Measurements from ENCODE around the gene NTN5. TPM values are rescaled to one million over a fixed set of nuclear protein-coding genes. Genes with fewer than 3 reads are reported as not detected.

Gene NTN5
- total and polyA plus RNA-seq, 5 experiments from 2014 or later: 0.17 to 2.9 (median 0.97) TPM; not detected in 1

- Mint-ChIP-seq H3K27ac (peak within 1 kb of the TSS in 6 of 10 donors; percentile 7 to 77 (median 68)), H3K4me1 (peaks cover 18 to 34% (median 24%) of the 10 kb centered on the region in 4 donors), H3K27me3 (no peaks in the 10 kb centered on the region), H3K9me3 (no peaks in the 10 kb centered on the region), H3K4me3 (peak within 1 kb of the TSS in 4 of 10 donors; percentile 7 to 67 (median 30)), H3K36me3 (peaks cover 0 to 25% (median 15%) of the 10 kb centered on the region in 3 donors)
- DNase-seq (no peak), ATAC-seq (no peak)
- POLR2A ChIA-PET: interaction anchor here (0.5 to 5.4 kb wide), 3 partner anchors 17 to 202 kb away, joined by 3 to 70 read pairs (median 6); partner anchors contain the start of gene DBP
These were observed 58.2 kb downstream of the NTN5 start, which contains the start of gene FAM83E for GRCh38 chr19:48614436-48615230. FAM83E (minus strand) TSS chr19:48615076; CDS start chr19:48613372, 1,704 bp downstream.

GRCh38 chr19:48613852-48614435 is 58.9 kb downstream of the NTN5 start:
- peak overlapping the region in 5 of 10 donors; percentile 11 to 69 (median 38) for H3K27ac Mint-ChIP-seq
- DNase-seq: no peak
- H3K27me3 Mint-ChIP-seq: no peaks in the 10 kb centered on the region
- no peak for ATAC-seq
- H3K9me3 Mint-ChIP-seq: no peaks in the 10 kb centered on the region
- H3K4me1 Mint-ChIP-seq: peaks cover 16 to 30% (median 21%) of the 10 kb centered on the region in 4 donors
- H3K36me3 Mint-ChIP-seq: peaks cover 0 to 25% (median 15%) of the 10 kb centered on the region in 3 donors
- H3K4me3 Mint-ChIP-seq: peak overlapping the region in 1 of 10 donors; percentile 67
- POLR2A ChIA-PET: interaction anchor here (0.5 to 1.2 kb wide), 2 partner anchors 18 to 201 kb away, joined by 3 to 6 read pairs; no protein-coding TSS in a partner anchor

GRCh38 chr19:48613024-48613851 is 59.6 kb downstream of the NTN5 start:
- Mint-ChIP-seq H3K4me3 (no peak overlapping the region), H3K27ac (peak overlapping the region in 3 of 10 donors; percentile 11 to 44 (median 38)), H3K9me3 (no peaks in the 10 kb centered on the region), H3K27me3 (no peaks in the 10 kb centered on the region), H3K4me1 (peaks cover 14 to 28% (median 21%) of the 10 kb centered on the region in 4 donors), H3K36me3 (peaks cover 0 to 25% (median 13%) of the 10 kb centered on the region in 3 donors)
- ATAC-seq (no peak), DNase-seq (no peak)
- POLR2A ChIA-PET: interaction anchor here (0.5 to 1.2 kb wide), 2 partner anchors 18 to 227 kb away, joined by 3 to 5 read pairs; no protein-coding TSS in a partner anchor

- no peak overlapping the region for H3K4me3 Mint-ChIP-seq
- H3K27me3 Mint-ChIP-seq: no peaks in the 10 kb centered on the region
- H3K36me3 Mint-ChIP-seq: peaks cover 0 to 17% (median 8%) of the 10 kb centered on the region in 3 donors
- no peaks in the 10 kb centered on the region for H3K9me3 Mint-ChIP-seq
- H3K27ac Mint-ChIP-seq: peak overlapping the region in 4 of 10 donors; percentile 28 to 58 (median 39)
- ATAC-seq (no peak), DNase-seq (no peak)
- H3K4me1 Mint-ChIP-seq: peaks cover 5 to 14% (median 13%) of the 10 kb centered on the region in 4 donors
- POLR2A ChIA-PET: no interaction called here
These were observed 60.9 kb downstream of the NTN5 start for GRCh38 chr19:48611872-48612271.

Other genes starting within 250 kb of the NTN5 start
- 10 to 100 TPM; 39.1 to 41.2 TPM for gene GRWD1, start 227.0 kb downstream of the NTN5 start, total RNA-seq
- 10 to 100 TPM; 32.9 to 59.9 (median 40.3) TPM for gene GRWD1, start 227.0 kb downstream of the NTN5 start, polyA plus RNA-seq
- 1 to 10 TPM; 2.7 to 2.9 TPM for gene KCNJ14, start 217.4 kb downstream of the NTN5 start, total RNA-seq
- under 1 TPM in 2 of 3 donors, not detected in 1; 0.39 to 0.42 TPM for gene KCNJ14, start 217.4 kb downstream of the NTN5 start, polyA plus RNA-seq
- 10 to 100 TPM; 72.2 to 77.7 TPM for gene CYTH2, start 203.6 kb downstream of the NTN5 start, total RNA-seq
- 10 to 100 TPM; 20.5 to 32.0 (median 28.2) TPM for gene CYTH2, start 203.6 kb downstream of the NTN5 start, polyA plus RNA-seq
- gene LMTK3, start 161.2 kb downstream of the NTN5 start, total RNA-seq: 10 to 100 TPM; 21.4 to 21.5 TPM
- gene LMTK3, start 161.2 kb downstream of the NTN5 start, polyA plus RNA-seq: under 1 TPM in 1 of 3 donors, not detected in 2; 0.15 TPM
- gene SULT2B1, start 120.8 kb downstream of the NTN5 start, total RNA-seq: not detected
- under 1 TPM in 1 of 3 donors, not detected in 2; 0.18 TPM for gene SULT2B1, start 120.8 kb downstream of the NTN5 start, polyA plus RNA-seq
- gene SPACA4, start 66.3 kb downstream of the NTN5 start, total RNA-seq: not detected
- gene SPACA4, start 66.3 kb downstream of the NTN5 start, polyA plus RNA-seq: not detected
- 1 to 10 TPM; 8.0 TPM for gene FAM83E, start 57.9 kb downstream of the NTN5 start, total RNA-seq
- not detected for gene FAM83E, start 57.9 kb downstream of the NTN5 start, polyA plus RNA-seq
- 1,000 to 10,000 TPM; 2,380 to 2,437 TPM for gene RPL18, start 53.8 kb downstream of the NTN5 start, total RNA-seq
- 1,000 to 10,000 TPM; 2,610 to 3,008 (median 2,848) TPM for gene RPL18, start 53.8 kb downstream of the NTN5 start, polyA plus RNA-seq
- gene SPHK2, start 53.5 kb downstream of the NTN5 start, total RNA-seq: 10 to 100 TPM; 39.1 to 40.4 TPM
- 1 to 10 TPM; 7.5 to 9.1 (median 8.3) TPM for gene SPHK2, start 53.5 kb downstream of the NTN5 start, polyA plus RNA-seq
- gene DBP, start 35.6 kb downstream of the NTN5 start, total RNA-seq: 10 to 100 TPM; 63.1 to 66.6 TPM
- 10 to 100 TPM; 37.5 to 97.8 (median 63.1) TPM for gene DBP, start 35.6 kb downstream of the NTN5 start, polyA plus RNA-seq
- 10 to 100 TPM; 16.2 to 21.3 TPM for gene CA11, start 26.8 kb downstream of the NTN5 start, total RNA-seq
- 10 to 100 TPM in 1 of 3 donors, 1 to 10 TPM in 2; 6.6 to 14.1 (median 7.2) TPM for gene CA11, start 26.8 kb downstream of the NTN5 start, polyA plus RNA-seq
- not detected for gene FUT2, start 23.0 kb upstream of the NTN5 start, total RNA-seq
- 1 to 10 TPM in 1 of 3 donors, under 1 TPM in 2; 0.17 to 1.8 (median 0.17) TPM for gene FUT2, start 23.0 kb upstream of the NTN5 start, polyA plus RNA-seq
- 1 to 10 TPM; 2.1 to 2.4 TPM for gene MAMSTR, start 46.7 kb upstream of the NTN5 start, total RNA-seq
- under 1 TPM; 0.28 to 0.77 (median 0.49) TPM for gene MAMSTR, start 46.7 kb upstream of the NTN5 start, polyA plus RNA-seq
- gene RASIP1, start 67.6 kb upstream of the NTN5 start, total RNA-seq: under 1 TPM in 1 of 2 experiments, not detected in 1; 0.25 TPM
- under 1 TPM in 2 of 3 donors, not detected in 1; 0.10 to 0.26 TPM for gene RASIP1, start 67.6 kb upstream of the NTN5 start, polyA plus RNA-seq
- not detected for gene IZUMO1, start 73.9 kb upstream of the NTN5 start, total RNA-seq
- gene IZUMO1, start 73.9 kb upstream of the NTN5 start, polyA plus RNA-seq: not detected
- not detected for gene FUT1, start 79.6 kb upstream of the NTN5 start, total RNA-seq
- gene FUT1, start 79.6 kb upstream of the NTN5 start, polyA plus RNA-seq: not detected
- not detected for gene FGF21, start 82.5 kb upstream of the NTN5 start, total RNA-seq
- not detected for gene FGF21, start 82.5 kb upstream of the NTN5 start, polyA plus RNA-seq
- gene BCAT2, start 138.0 kb upstream of the NTN5 start, total RNA-seq: 10 to 100 TPM; 24.3 to 27.2 TPM
- 10 to 100 TPM; 18.9 to 26.0 (median 21.9) TPM for gene BCAT2, start 138.0 kb upstream of the NTN5 start, polyA plus RNA-seq
- 1 to 10 TPM in 1 of 2 experiments, under 1 TPM in 1; 0.62 to 1.1 TPM for gene HSD17B14, start 163.5 kb upstream of the NTN5 start, total RNA-seq
- gene HSD17B14, start 163.5 kb upstream of the NTN5 start, polyA plus RNA-seq: 1 to 10 TPM in 1 of 3 donors, under 1 TPM in 1, not detected in 1; 0.83 to 1.7 TPM
- 1 to 10 TPM; 4.1 to 6.6 TPM for gene PLEKHA4, start 195.6 kb upstream of the NTN5 start, total RNA-seq
- gene PLEKHA4, start 195.6 kb upstream of the NTN5 start, polyA plus RNA-seq: 1 to 10 TPM; 7.4 to 8.5 (median 8.1) TPM
- gene PPP1R15A, start 199.4 kb upstream of the NTN5 start, total RNA-seq: 10 to 100 TPM; 56.9 to 59.9 TPM
- gene PPP1R15A, start 199.4 kb upstream of the NTN5 start, polyA plus RNA-seq: 10 to 100 TPM; 17.2 to 47.3 (median 43.1) TPM
- not detected for gene TULP2, start 225.7 kb upstream of the NTN5 start, total RNA-seq
- gene TULP2, start 225.7 kb upstream of the NTN5 start, polyA plus RNA-seq: under 1 TPM in 1 of 3 donors, not detected in 2; 0.08 TPM
- gene NUCB1, start 227.3 kb upstream of the NTN5 start, total RNA-seq: 100 to 1,000 TPM; 106 to 113 TPM
- gene NUCB1, start 227.3 kb upstream of the NTN5 start, polyA plus RNA-seq: 100 to 1,000 TPM in 1 of 3 donors, 10 to 100 TPM in 2; 48.6 to 119 (median 82.5) TPM

Measured in naive thymus-derived CD8-positive, alpha-beta T cell (primary cell).